ENCODE measurements around the gene AP2A2.
"Not testable (repeated sequence)": the region's sequence is repeated elsewhere in the genome, so short reads cannot be mapped to it uniquely, and the experiment has no call there.

The AP2A2 gene

DNA sequence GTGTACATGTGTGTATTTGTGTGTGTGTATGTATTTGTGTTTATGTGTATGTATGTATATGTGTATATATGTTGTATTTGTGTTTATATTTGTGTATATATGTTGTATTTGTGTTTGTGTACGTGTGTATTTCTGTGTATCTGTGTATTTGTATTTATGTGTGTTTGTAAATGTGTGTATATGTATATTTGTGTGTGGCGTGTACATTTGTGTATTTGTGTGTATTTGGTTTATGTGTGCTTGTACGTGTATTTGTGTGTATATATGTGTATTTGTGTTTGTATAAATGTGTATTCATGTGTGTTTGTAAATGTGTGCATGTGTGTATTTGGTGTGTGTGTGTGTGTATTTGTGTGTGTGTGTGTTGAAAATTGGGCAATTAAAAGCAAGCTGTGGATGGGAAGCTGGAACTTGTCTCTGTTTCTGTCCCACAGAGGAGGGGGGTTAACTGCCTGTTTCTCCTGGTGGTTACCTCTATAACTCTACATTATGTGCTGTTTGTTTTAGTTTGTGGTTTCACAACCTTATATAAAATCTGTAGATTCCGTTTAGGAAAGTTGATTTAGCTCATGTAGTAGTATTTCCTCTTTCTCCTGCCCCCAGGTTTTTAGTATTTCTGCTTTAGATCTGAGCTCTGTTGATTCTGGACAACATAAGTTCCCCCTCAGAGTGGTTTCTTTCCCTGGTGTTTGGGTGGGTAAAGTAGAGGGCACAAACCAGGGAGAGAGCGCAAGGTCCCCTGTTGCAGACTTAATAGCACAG lies 28.9 kb downstream of the AP2A2 start:
- DNase-seq (ENCODE audit: low read depth in 2 of 2), result no peak

- DNase-seq (ENCODE audit: low read depth in 2 of 2), result no peak
Measured at GRCh38 chr11:955154-956063, 29.7 kb downstream of the AP2A2 start.

GRCh38 chr11:957212-957920 lies 31.7 kb downstream of the AP2A2 start:
- DNase-seq (ENCODE audit: low read depth in 2 of 2), result no peak

DNA sequence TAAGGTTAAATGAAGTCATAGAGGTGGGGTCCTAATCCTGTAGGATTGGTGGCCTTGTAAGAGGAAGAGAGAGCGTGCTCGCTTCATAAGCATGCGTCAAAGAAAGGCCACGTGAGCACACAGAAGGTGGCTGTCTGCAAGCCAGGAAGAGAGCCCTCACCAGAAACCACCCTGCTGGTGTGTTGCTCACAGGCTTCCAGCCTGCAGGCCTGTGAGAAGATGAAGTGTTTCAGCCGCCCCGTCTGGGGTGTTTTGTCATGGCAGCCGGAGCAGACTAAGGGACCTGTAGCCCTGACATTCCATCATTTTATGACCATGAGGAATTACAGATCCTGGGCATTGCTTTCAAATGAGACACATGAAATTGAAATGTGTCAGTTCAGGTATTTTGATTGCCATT lies 32.4 kb downstream of the AP2A2 start:
- no peak for DNase-seq (ENCODE audit: low read depth in 2 of 2)

- no peak for DNase-seq (ENCODE audit: low read depth in 2 of 2)
Measured at GRCh38 chr11:959027-959426, 33.4 kb downstream of the AP2A2 start.

- no peak for DNase-seq (ENCODE audit: low read depth in 2 of 2)
Measured at GRCh38 chr11:959608-960007, 33.9 kb downstream of the AP2A2 start.

GRCh38 chr11:961310-961920 lies 35.7 kb downstream of the AP2A2 start:
- DNase-seq (ENCODE audit: low read depth in 2 of 2), result not testable (repeated sequence)

DNA sequence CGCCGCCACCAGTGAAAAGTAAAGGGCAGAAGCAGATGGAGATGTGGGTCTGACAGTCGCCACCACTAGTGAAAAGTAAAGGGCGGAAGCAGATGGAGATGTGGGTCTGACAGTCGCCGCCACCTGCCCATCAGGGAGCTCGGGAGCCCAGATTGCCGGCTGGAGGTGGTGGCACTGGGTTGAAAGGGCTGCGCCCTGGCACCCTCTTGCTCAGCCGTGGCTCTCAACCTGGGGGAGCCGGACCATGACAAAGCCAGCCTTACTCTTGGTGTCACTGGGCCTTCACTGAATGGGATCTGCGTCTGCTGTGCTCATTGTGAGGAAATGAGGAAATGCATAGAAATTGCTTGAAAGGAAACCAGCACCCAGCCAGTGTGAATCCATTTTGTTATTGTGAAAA lies 36.3 kb downstream of the AP2A2 start:
- DNase-seq (ENCODE audit: low read depth in 2 of 2), result no peak

DNA sequence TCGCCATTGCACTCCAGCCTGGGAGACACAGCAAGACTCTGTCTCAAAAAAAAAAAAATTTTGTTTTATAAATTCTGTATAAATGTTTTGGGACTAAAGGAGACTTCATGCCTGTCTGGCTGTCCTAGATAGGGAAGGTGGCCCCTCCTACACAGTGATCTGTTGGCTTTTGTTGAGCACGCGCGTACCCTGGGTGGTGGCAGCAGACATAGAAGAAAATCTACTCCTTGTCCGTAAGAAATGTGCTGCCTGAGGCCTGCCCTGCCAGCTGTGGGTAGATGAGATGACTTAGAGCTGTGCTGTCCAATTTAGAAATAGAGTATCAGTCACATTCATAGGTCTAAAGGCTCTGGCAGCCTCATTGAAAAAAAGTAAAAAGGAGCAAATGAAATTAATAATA lies 37.0 kb downstream of the AP2A2 start:
- no peak for DNase-seq (ENCODE audit: low read depth in 2 of 2)

- DNase-seq (ENCODE audit: low read depth in 2 of 2), result no peak
Measured at GRCh38 chr11:963852-964251, 38.2 kb downstream of the AP2A2 start.

- no peak for DNase-seq (ENCODE audit: low read depth in 2 of 2)
Measured at GRCh38 chr11:965206-965775, 39.6 kb downstream of the AP2A2 start.

DNA sequence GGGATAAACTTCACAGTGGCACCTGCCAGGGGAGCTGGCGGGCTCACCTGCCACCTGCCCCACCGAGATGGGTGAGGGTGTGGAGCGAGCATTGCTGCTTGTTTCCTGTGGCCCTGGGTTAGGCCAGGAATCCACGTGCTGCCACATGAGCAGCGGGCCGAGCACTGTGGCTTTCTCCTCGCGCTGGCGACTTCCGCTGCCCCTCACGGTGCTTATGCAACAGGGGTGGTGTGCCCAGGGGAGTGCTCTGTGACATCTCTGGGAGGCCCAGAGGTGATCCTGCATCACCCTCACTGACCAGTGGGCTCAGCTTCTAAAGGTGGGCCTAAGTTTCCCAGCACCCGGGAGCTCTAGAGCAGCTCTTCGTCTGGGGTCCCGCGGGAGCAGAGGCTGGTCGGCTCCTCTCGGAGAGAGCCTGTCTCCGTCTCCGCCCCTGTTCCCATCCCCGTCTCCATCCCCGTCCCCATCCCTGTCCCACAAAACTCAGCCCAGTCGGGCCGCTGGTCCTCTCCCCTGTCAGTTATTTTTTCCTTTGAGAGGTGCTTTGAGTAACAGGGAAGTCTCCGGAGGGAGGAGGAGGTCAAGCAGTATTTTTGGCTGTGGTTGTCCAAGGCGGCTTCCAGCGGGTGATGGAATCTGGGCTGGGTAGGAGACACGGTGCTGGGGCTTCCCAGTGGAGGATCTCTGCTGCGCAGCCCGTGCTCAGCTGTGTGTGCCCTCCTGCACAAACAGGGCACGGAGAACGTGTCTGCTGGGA lies 42.5 kb downstream of the AP2A2 start:
- DNase-seq (ENCODE audit: low read depth in 2 of 2), result no peak

GRCh38 chr11:968822-969221 lies 43.2 kb downstream of the AP2A2 start:
- DNase-seq (ENCODE audit: low read depth in 2 of 2), result no peak

GRCh38 chr11:969651-970205 lies 44.1 kb downstream of the AP2A2 start:
- DNase-seq (ENCODE audit: low read depth in 2 of 2), result no peak

GRCh38 chr11:970319-970871 lies 44.7 kb downstream of the AP2A2 start:
- no peak for DNase-seq (ENCODE audit: low read depth in 2 of 2)

GRCh38 chr11:971092-971690 lies 45.5 kb downstream of the AP2A2 start:
- no peak for DNase-seq (ENCODE audit: low read depth in 2 of 2)

- no peak for DNase-seq (ENCODE audit: low read depth in 2 of 2)
Measured at GRCh38 chr11:971731-972365, 46.2 kb downstream of the AP2A2 start.

GRCh38 chr11:972523-973211 lies 47.0 kb downstream of the AP2A2 start:
- DNase-seq (ENCODE audit: low read depth in 2 of 2), result no peak

GRCh38 chr11:973237-973636 lies 47.6 kb downstream of the AP2A2 start:
- no peak for DNase-seq (ENCODE audit: low read depth in 2 of 2)
